ENCODE measurements around the gene FDPS. TPM values are rescaled to one million over a fixed set of nuclear protein-coding genes. Genes with fewer than 3 reads are reported as not detected.

Gene FDPS
- total and polyA plus RNA-seq, 11 donors, result 63.7 to 120 (median 77.6) TPM

- TF ChIP-seq CTCF (IDR thresholded peaks at IDR 0.05) (no peak), POLR2A (IDR thresholded peaks at IDR 0.05) (no peak)
- DNase-seq (no peak), ATAC-seq (no peak)
- Histone ChIP-seq H3K36me3 (peaks cover 0 to 98% (median 94%) of the 10 kb centered on the region in 9 donors), H3K9me3 (no peaks in the 10 kb centered on the region), H3K4me3 (no peak overlapping the region), H3K27ac (no peak overlapping the region), H3K27me3 (no peaks in the 10 kb centered on the region), H3K4me1 (no peaks in the 10 kb centered on the region)
- 88 to 91% (median 88%) methylated on average over 6 of the region's 6 CpGs for WGBS, 4 donors
- intact Hi-C loops (cut with DNase I), result loop anchor here in 2 of 10 donors (10.0 kb wide), 2 partner anchors 132 to 322 kb away; no protein-coding TSS in a partner anchor
These were observed 44.0 kb downstream of the FDPS start for GRCh38 chr1:155352631-155353030.

GRCh38 chr1:155360051-155360450 lies 51.4 kb downstream of the FDPS start:
- Histone ChIP-seq H3K4me3 (no peak overlapping the region), H3K27me3 (no peaks in the 10 kb centered on the region), H3K27ac (no peak overlapping the region), H3K9me3 (no peaks in the 10 kb centered on the region), H3K4me1 (no peaks in the 10 kb centered on the region), H3K36me3 (peaks cover 0 to 93% (median 86%) of the 10 kb centered on the region in 9 donors)
- TF ChIP-seq POLR2A (IDR thresholded peaks at IDR 0.05) (no peak), CTCF (IDR thresholded peaks at IDR 0.05) (no peak)
- intact Hi-C loops (cut with DNase I), result no loop called here
- 91 to 100% (median 97%) methylated on average over 1 of the region's 1 CpG for WGBS, 4 donors
- ATAC-seq (no peak), DNase-seq (no peak)

MicroRNAs encoded within 50 kb of the gene (microRNA counts, 767-probe panel; counts per million panel counts)
- microRNA hsa-miR-555, result 71.6 to 309 counts per million in 2 donors

Small RNA genes within 50 kb of the gene (microRNA-seq; reads per million reads assigned to microRNA genes)
- gene MIR555, result 0 reads per million in 4 donors

Other genes with a start within 250 kb of the FDPS start
- 1 to 10 TPM; 1.1 to 3.3 (median 2.2) TPM for gene EFNA4, start 245.1 kb upstream of the FDPS start, total RNA-seq
- 1 to 10 TPM; 2.0 to 4.8 TPM for gene EFNA4, start 245.1 kb upstream of the FDPS start, polyA plus RNA-seq
- gene EFNA3, start 230.0 kb upstream of the FDPS start, total RNA-seq, result 1 to 10 TPM in 2 of 9 donors, under 1 TPM in 7; 0.20 to 2.4 (median 0.61) TPM
- 1 to 10 TPM in 1 of 2 donors, under 1 TPM in 1; 0.61 to 1.9 TPM for gene EFNA3, start 230.0 kb upstream of the FDPS start, polyA plus RNA-seq
- gene EFNA1, start 181.0 kb upstream of the FDPS start, total RNA-seq, result 10 to 100 TPM; 22.8 to 51.8 (median 37.2) TPM
- 100 to 1,000 TPM in 1 of 2 donors, 10 to 100 TPM in 1; 31.6 to 103 TPM for gene EFNA1, start 181.0 kb upstream of the FDPS start, polyA plus RNA-seq
- 10 to 100 TPM in 4 of 9 donors, 1 to 10 TPM in 5; 5.4 to 21.7 (median 9.7) TPM for gene SLC50A1, start 173.0 kb upstream of the FDPS start, total RNA-seq
- gene SLC50A1, start 173.0 kb upstream of the FDPS start, polyA plus RNA-seq, result 10 to 100 TPM; 15.7 to 36.0 TPM
- gene DPM3, start 168.3 kb upstream of the FDPS start, total RNA-seq, result 10 to 100 TPM; 46.1 to 70.7 (median 54.4) TPM
- gene DPM3, start 168.3 kb upstream of the FDPS start, polyA plus RNA-seq, result 100 to 1,000 TPM in 1 of 2 donors, 10 to 100 TPM in 1; 75.4 to 216 TPM
- gene KRTCAP2, start 135.6 kb upstream of the FDPS start, total RNA-seq, result 100 to 1,000 TPM; 106 to 199 (median 123) TPM
- gene KRTCAP2, start 135.6 kb upstream of the FDPS start, polyA plus RNA-seq, result 100 to 1,000 TPM; 220 to 283 TPM
- gene TRIM46, start 135.0 kb upstream of the FDPS start, total RNA-seq, result under 1 TPM in 5 of 9 donors, not detected in 4; 0.08 to 0.41 (median 0.12) TPM
- under 1 TPM in 1 of 2 donors, not detected in 1; 0.04 TPM for gene TRIM46, start 135.0 kb upstream of the FDPS start, polyA plus RNA-seq
- gene THBS3, start 101.0 kb upstream of the FDPS start, total RNA-seq, result 10 to 100 TPM in 2 of 9 donors, 1 to 10 TPM in 7; 3.0 to 22.2 (median 5.5) TPM
- gene THBS3, start 101.0 kb upstream of the FDPS start, polyA plus RNA-seq, result 1 to 10 TPM; 2.7 to 6.8 TPM
- 10 to 100 TPM; 14.1 to 32.2 (median 19.3) TPM for gene MTX1, start 100.2 kb upstream of the FDPS start, total RNA-seq
- 10 to 100 TPM; 28.1 to 37.1 TPM for gene MTX1, start 100.2 kb upstream of the FDPS start, polyA plus RNA-seq
- 10 to 100 TPM; 10.5 to 24.4 (median 12.8) TPM for gene ENTREP3, start 53.4 kb upstream of the FDPS start, total RNA-seq
- gene ENTREP3, start 53.4 kb upstream of the FDPS start, polyA plus RNA-seq, result 10 to 100 TPM in 1 of 2 donors, 1 to 10 TPM in 1; 5.1 to 21.6 TPM
- 10 to 100 TPM; 51.2 to 92.8 (median 65.8) TPM for gene SCAMP3, start 46.5 kb upstream of the FDPS start, total RNA-seq
- 100 to 1,000 TPM in 1 of 2 donors, 10 to 100 TPM in 1; 53.3 to 123 TPM for gene SCAMP3, start 46.5 kb upstream of the FDPS start, polyA plus RNA-seq
- 10 to 100 TPM in 8 of 9 donors, 1 to 10 TPM in 1; 9.6 to 26.1 (median 17.2) TPM for gene CLK2, start 35.4 kb upstream of the FDPS start, total RNA-seq
- 10 to 100 TPM; 15.9 to 22.8 TPM for gene CLK2, start 35.4 kb upstream of the FDPS start, polyA plus RNA-seq
- gene HCN3, start 31.4 kb upstream of the FDPS start, total RNA-seq, result 1 to 10 TPM in 4 of 9 donors, under 1 TPM in 5; 0.49 to 1.7 (median 0.99) TPM
- 1 to 10 TPM; 1.2 to 1.4 TPM for gene HCN3, start 31.4 kb upstream of the FDPS start, polyA plus RNA-seq
- gene PKLR, start 7.4 kb upstream of the FDPS start, total RNA-seq, result under 1 TPM in 1 of 9 donors, not detected in 8; 0.09 TPM
- not detected for gene PKLR, start 7.4 kb upstream of the FDPS start, polyA plus RNA-seq
- gene RUSC1, start 12.0 kb downstream of the FDPS start, total RNA-seq, result 10 to 100 TPM; 14.6 to 28.0 (median 16.3) TPM
- gene RUSC1, start 12.0 kb downstream of the FDPS start, polyA plus RNA-seq, result 10 to 100 TPM; 16.3 to 25.9 TPM

Measured in heart left ventricle (tissue), 16 donors.